ENCODE measurements around the gene CABLES1.

Gene CABLES1

GRCh38 chr18:23178201-23178600 is 42.9 kb downstream of the CABLES1 start:
- Mint-ChIP-seq H3K4me3 (no peak overlapping the region), H3K27ac (no peak overlapping the region), H3K9me3 (no peaks in the 10 kb centered on the region), H3K36me3 (ENCODE audit: low read depth) (no peaks in the 10 kb centered on the region), H3K27me3 (ENCODE audit: low read depth) (no peaks in the 10 kb centered on the region), H3K4me1 (ENCODE audit: low read depth) (peaks cover 13% of the 10 kb centered on the region)
- DNase-seq (ENCODE audit: low spot score), result no peak

GRCh38 chr18:23178661-23179081 is 43.4 kb downstream of the CABLES1 start:
- H3K27me3 Mint-ChIP-seq (ENCODE audit: low read depth), result no peaks in the 10 kb centered on the region
- no peak overlapping the region for H3K27ac Mint-ChIP-seq
- peaks cover 15% of the 10 kb centered on the region for H3K4me1 Mint-ChIP-seq (ENCODE audit: low read depth)
- H3K9me3 Mint-ChIP-seq, result no peaks in the 10 kb centered on the region
- DNase-seq (ENCODE audit: low spot score), result no peak
- H3K4me3 Mint-ChIP-seq, result no peak overlapping the region
- H3K36me3 Mint-ChIP-seq (ENCODE audit: low read depth), result no peaks in the 10 kb centered on the region

GRCh38 chr18:23179416-23179815 is 44.1 kb downstream of the CABLES1 start:
- no peaks in the 10 kb centered on the region for H3K9me3 Mint-ChIP-seq
- no peaks in the 10 kb centered on the region for H3K27me3 Mint-ChIP-seq (ENCODE audit: low read depth)
- H3K4me1 Mint-ChIP-seq (ENCODE audit: low read depth), result peaks cover 15% of the 10 kb centered on the region
- no peak for DNase-seq (ENCODE audit: low spot score)
- no peak overlapping the region for H3K4me3 Mint-ChIP-seq
- no peaks in the 10 kb centered on the region for H3K36me3 Mint-ChIP-seq (ENCODE audit: low read depth)
- no peak overlapping the region for H3K27ac Mint-ChIP-seq

GRCh38 chr18:23181547-23181946 is 46.3 kb downstream of the CABLES1 start:
- H3K9me3 Mint-ChIP-seq, result no peaks in the 10 kb centered on the region
- H3K27ac Mint-ChIP-seq, result no peak overlapping the region
- no peak overlapping the region for H3K4me3 Mint-ChIP-seq
- H3K27me3 Mint-ChIP-seq (ENCODE audit: low read depth), result no peaks in the 10 kb centered on the region
- no peak for DNase-seq (ENCODE audit: low spot score)
- no peaks in the 10 kb centered on the region for H3K36me3 Mint-ChIP-seq (ENCODE audit: low read depth)
- peaks cover 15% of the 10 kb centered on the region for H3K4me1 Mint-ChIP-seq (ENCODE audit: low read depth)

GRCh38 chr18:23182606-23183005 is 47.3 kb downstream of the CABLES1 start:
- H3K4me1 Mint-ChIP-seq (ENCODE audit: low read depth), result peaks cover 15% of the 10 kb centered on the region
- no peak for DNase-seq (ENCODE audit: low spot score)
- H3K27ac Mint-ChIP-seq, result no peak overlapping the region
- no peaks in the 10 kb centered on the region for H3K27me3 Mint-ChIP-seq (ENCODE audit: low read depth)
- H3K36me3 Mint-ChIP-seq (ENCODE audit: low read depth), result no peaks in the 10 kb centered on the region
- H3K4me3 Mint-ChIP-seq, result no peak overlapping the region
- H3K9me3 Mint-ChIP-seq, result no peaks in the 10 kb centered on the region

- peaks cover 15% of the 10 kb centered on the region for H3K4me1 Mint-ChIP-seq (ENCODE audit: low read depth)
- no peaks in the 10 kb centered on the region for H3K27me3 Mint-ChIP-seq (ENCODE audit: low read depth)
- H3K4me3 Mint-ChIP-seq, result no peak overlapping the region
- no peak for DNase-seq (ENCODE audit: low spot score)
- no peaks in the 10 kb centered on the region for H3K9me3 Mint-ChIP-seq
- no peak overlapping the region for H3K27ac Mint-ChIP-seq
- no peaks in the 10 kb centered on the region for H3K36me3 Mint-ChIP-seq (ENCODE audit: low read depth)
These were observed 48.3 kb downstream of the CABLES1 start for GRCh38 chr18:23183411-23184150.

- DNase-seq (ENCODE audit: low spot score), result no peak
- Mint-ChIP-seq H3K9me3 (no peaks in the 10 kb centered on the region), H3K4me3 (no peak overlapping the region), H3K4me1 (ENCODE audit: low read depth) (peaks cover 9% of the 10 kb centered on the region), H3K27ac (no peak overlapping the region), H3K27me3 (ENCODE audit: low read depth) (no peaks in the 10 kb centered on the region), H3K36me3 (ENCODE audit: low read depth) (no peaks in the 10 kb centered on the region)
These were observed 51.5 kb downstream of the CABLES1 start for GRCh38 chr18:23186781-23187180.

GRCh38 chr18:23188068-23188760 is 52.9 kb downstream of the CABLES1 start:
- Mint-ChIP-seq H3K9me3 (no peaks in the 10 kb centered on the region), H3K27ac (no peak overlapping the region), H3K36me3 (ENCODE audit: low read depth) (no peaks in the 10 kb centered on the region), H3K27me3 (ENCODE audit: low read depth) (no peaks in the 10 kb centered on the region), H3K4me1 (ENCODE audit: low read depth) (peaks cover 10% of the 10 kb centered on the region), H3K4me3 (no peak overlapping the region)
- DNase-seq (ENCODE audit: low spot score), result no peak

GRCh38 chr18:23189099-23189498 is 53.8 kb downstream of the CABLES1 start:
- Mint-ChIP-seq H3K9me3 (no peaks in the 10 kb centered on the region), H3K27me3 (ENCODE audit: low read depth) (no peaks in the 10 kb centered on the region), H3K4me1 (ENCODE audit: low read depth) (peaks cover 9% of the 10 kb centered on the region), H3K4me3 (no peak overlapping the region), H3K36me3 (ENCODE audit: low read depth) (no peaks in the 10 kb centered on the region), H3K27ac (no peak overlapping the region)
- no peak for DNase-seq (ENCODE audit: low spot score)

GRCh38 chr18:23189768-23190661 is 54.7 kb downstream of the CABLES1 start:
- Mint-ChIP-seq H3K36me3 (ENCODE audit: low read depth) (peaks cover 6% of the 10 kb centered on the region), H3K27ac (no peak overlapping the region), H3K4me3 (no peak overlapping the region), H3K27me3 (ENCODE audit: low read depth) (no peaks in the 10 kb centered on the region), H3K4me1 (ENCODE audit: low read depth) (peaks cover 15% of the 10 kb centered on the region), H3K9me3 (no peaks in the 10 kb centered on the region)
- DNase-seq (ENCODE audit: low spot score), result no peak

GRCh38 chr18:23191232-23191631 is 55.9 kb downstream of the CABLES1 start:
- Mint-ChIP-seq H3K4me3 (no peak overlapping the region), H3K4me1 (ENCODE audit: low read depth) (peaks cover 15% of the 10 kb centered on the region), H3K9me3 (no peaks in the 10 kb centered on the region), H3K27ac (no peak overlapping the region), H3K27me3 (ENCODE audit: low read depth) (no peaks in the 10 kb centered on the region), H3K36me3 (ENCODE audit: low read depth) (peaks cover 6% of the 10 kb centered on the region)
- DNase-seq (ENCODE audit: low spot score), result no peak

- H3K4me1 Mint-ChIP-seq (ENCODE audit: low read depth), result peaks cover 15% of the 10 kb centered on the region
- no peaks in the 10 kb centered on the region for H3K9me3 Mint-ChIP-seq
- no peak overlapping the region for H3K27ac Mint-ChIP-seq
- no peaks in the 10 kb centered on the region for H3K27me3 Mint-ChIP-seq (ENCODE audit: low read depth)
- no peak overlapping the region for H3K4me3 Mint-ChIP-seq
- no peak for DNase-seq (ENCODE audit: low spot score)
- H3K36me3 Mint-ChIP-seq (ENCODE audit: low read depth), result peaks cover 12% of the 10 kb centered on the region
These were observed 58.5 kb downstream of the CABLES1 start for GRCh38 chr18:23193742-23194141.

GRCh38 chr18:23194155-23194996 is 59.1 kb downstream of the CABLES1 start:
- Mint-ChIP-seq H3K27me3 (ENCODE audit: low read depth) (no peaks in the 10 kb centered on the region), H3K36me3 (ENCODE audit: low read depth) (peaks cover 12% of the 10 kb centered on the region), H3K4me3 (no peak overlapping the region), H3K27ac (peak overlapping the region; percentile 5), H3K9me3 (no peaks in the 10 kb centered on the region), H3K4me1 (ENCODE audit: low read depth) (peaks cover 15% of the 10 kb centered on the region)
- DNase-seq (ENCODE audit: low spot score), result no peak
